NCI-H2196 (cell line): ENCODE data around the gene PRRC2B.
A peak's percentile ranks its signal among the peaks of the same experiment; 100 is the strongest.
"Not testable (repeated sequence)": the region's sequence is repeated elsewhere in the genome, so short reads cannot be mapped to it uniquely, and the experiment has no call there.

Source experiments
- DNase-seq: peaks from one replicate; lab custom pipeline; 2025; ENCODE audit not compliant: unreplicated experiment; lab: John Stamatoyannopoulos, UW

The PRRC2B gene

GRCh38 chr9:131432597-131433301 is 38.9 kb downstream of the PRRC2B start:
- no peak for DNase-seq

- DNase-seq = no peak
These were observed 39.5 kb downstream of the PRRC2B start for GRCh38 chr9:131433302-131433854.

GRCh38 chr9:131434673-131435072 is 40.8 kb downstream of the PRRC2B start:
- DNase-seq = no peak

- no peak for DNase-seq
These were observed 42.5 kb downstream of the PRRC2B start for GRCh38 chr9:131436376-131436775.

- DNase-seq = no peak
These were observed 43.0 kb downstream of the PRRC2B start for GRCh38 chr9:131436865-131437271.

GRCh38 chr9:131438190-131438589 is 44.3 kb downstream of the PRRC2B start:
- no peak for DNase-seq

- no peak for DNase-seq
These were observed 45.3 kb downstream of the PRRC2B start for GRCh38 chr9:131439224-131439623.

GRCh38 chr9:131441441-131441840 is 47.6 kb downstream of the PRRC2B start:
- no peak for DNase-seq

- DNase-seq = no peak
These were observed 48.5 kb downstream of the PRRC2B start for GRCh38 chr9:131442351-131442750.

- DNase-seq = no peak
These were observed 49.8 kb downstream of the PRRC2B start for GRCh38 chr9:131443648-131444047.

- DNase-seq = no peak
These were observed 52.4 kb downstream of the PRRC2B start for GRCh38 chr9:131446276-131446675.

GRCh38 chr9:131447148-131447547 is 53.3 kb downstream of the PRRC2B start:
- DNase-seq = no peak

GRCh38 chr9:131447600-131447999 is 53.7 kb downstream of the PRRC2B start:
- no peak for DNase-seq

- no peak for DNase-seq
These were observed 54.9 kb downstream of the PRRC2B start for GRCh38 chr9:131448818-131449217.

GRCh38 chr9:131449276-131449675 is 55.4 kb downstream of the PRRC2B start:
- no peak for DNase-seq

- no peak for DNase-seq
These were observed 60.1 kb downstream of the PRRC2B start for GRCh38 chr9:131454028-131454427.

GRCh38 chr9:131455655-131456054 is 61.8 kb downstream of the PRRC2B start:
- DNase-seq = not testable (repeated sequence)

GRCh38 chr9:131457746-131458145 is 63.9 kb downstream of the PRRC2B start:
- no peak for DNase-seq

GRCh38 chr9:131459056-131459455 is 65.2 kb downstream of the PRRC2B start:
- no peak for DNase-seq

- no peak for DNase-seq
These were observed 67.3 kb downstream of the PRRC2B start for GRCh38 chr9:131461166-131461565.

GRCh38 chr9:131464354-131465000 is 70.6 kb downstream of the PRRC2B start:
- peak; percentile 23 for DNase-seq

GRCh38 chr9:131465401-131465800 is 71.5 kb downstream of the PRRC2B start:
- no peak for DNase-seq
